HCT116 (cell line): Measurements from ENCODE around the gene AMZ2. TPM values are rescaled to one million over a fixed set of nuclear protein-coding genes. Genes with fewer than 3 reads are reported as not detected.

ENCODE experiments used
- ATAC-seq: fragments of 200-7000 bp; cut with Tn5 transposase; 2 replicates; pipeline ENCODE4 v1.9.1; 2020; ENCODE audit warnings: mild to moderate bottlenecking, moderate library complexity
- BruUV-seq: library from RNA; stranded (reverse); fragments of 400-500 nt; replicated peaks from 2 replicates; lab custom pipeline; 2021; lab: Mats Ljungman, UMichigan
- CTCF ChIA-PET: fragments of 300-600 bp; sonication (Branson Sonifier 250); formaldehyde crosslinking; loops from one replicate; lab custom pipeline; 2021; ENCODE audit warnings: antibody characterized with exemption; lab: Charles Lee
- POLR2A ChIA-PET: fragments of 300-600, 350-600 bp; sonication (Branson Sonifier 250); formaldehyde crosslinking; loops from one replicate; lab custom pipeline; 2021; ENCODE audit warnings: antibody characterized with exemption; lab: Charles Lee
- RAD21 ChIA-PET, 2 experiments: fragments of 300-600 bp; sonication (Branson Sonifier 250); formaldehyde crosslinking; loops; one replicate each; lab custom pipeline; 2023; ENCODE audit warnings: low total read pairs in 2 of 2; ENCODE audit not compliant: uncharacterized antibody in 2 of 2, unreplicated experiment in 2 of 2, low non-redundant PET in 1 of 2; lab: Charles Lee
- DNase-seq: peaks from one replicate; pipeline ENCODE4 v3.0.0-alpha.2; 2010; ENCODE audit warnings: low read depth, low spot score
- H2AFZ ChIP-seq: fragments of 200-600 bp; shearing (Covaris generic), sonication (generic); 2 replicates; pipeline ENCODE4 v1.6.1; 2017; ENCODE audit warnings: low read depth, mixed run types, mixed read lengths, antibody characterized with exemption, low read length; ENCODE audit not compliant: poor library complexity, severe bottlenecking
- H3K27ac ChIP-seq: 2 replicates; pipeline ENCODE4 v1.5.1; 2012; ENCODE audit warnings: low read depth, low read length
- H3K27me3 ChIP-seq: fragments of 200-600 bp; sonication (generic); 2 replicates; pipeline ENCODE4 v1.6.1; 2016; ENCODE audit warnings: mixed run types, low read length, mixed read lengths; ENCODE audit not compliant: insufficient read depth
- H3K36me3 ChIP-seq, 2 experiments: fragments of 200-500 bp in 1 of 2; fragments of 200-600 bp in 1 of 2; sonication (Bioruptor generic) in 1 of 2; sonication (generic) in 1 of 2; 2 replicates each; pipeline versions ENCODE4 v1.5.1 to v1.6.1; 2014 to 2016; ENCODE audit warnings: low read length in 2 of 2, inconsistent platforms in 1 of 2, mixed read lengths in 1 of 2, mixed run types in 1 of 2; ENCODE audit not compliant: insufficient read depth in 2 of 2, control insufficient read depth in 1 of 2
- H3K4me1 ChIP-seq, 2 experiments: fragments of 200-600 bp in 1 of 2; sonication (generic) in 1 of 2; 2 replicates each; pipeline versions ENCODE4 v1.5.1 to v1.6.1; 2012 to 2017; ENCODE audit warnings: low read length in 2 of 2, inconsistent platforms in 1 of 2, mild to moderate bottlenecking in 1 of 2, mixed read lengths in 1 of 2, mixed run types in 1 of 2, moderate library complexity in 1 of 2; ENCODE audit not compliant: insufficient read depth in 2 of 2, control insufficient read depth in 1 of 2
- H3K4me2 ChIP-seq: fragments of 200-600 bp; sonication (generic); 2 replicates; pipeline ENCODE4 v1.6.1; 2017; ENCODE audit warnings: mixed run types, low read length, mixed read lengths
- H3K4me3 ChIP-seq, 2 experiments: fragments of 200-600 bp in 1 of 2; sonication (generic) in 1 of 2; replicated peaks in 1 of 2; 2 replicates each; pipeline ENCODE4 v1.5.1; 2011 to 2016; ENCODE audit warnings: low read length in 2 of 2, control low read depth in 1 of 2, low read depth in 1 of 2, mild to moderate bottlenecking in 1 of 2, mixed read lengths in 1 of 2, mixed run types in 1 of 2
- H3K79me2 ChIP-seq: fragments of 200-600 bp; sonication (generic); 2 replicates; pipeline ENCODE4 v1.6.1; 2017; ENCODE audit warnings: mild to moderate bottlenecking, mixed run types, low read length, moderate library complexity, mixed read lengths; ENCODE audit not compliant: insufficient read depth
- H3K9ac ChIP-seq: fragments of 200-600 bp; sonication (generic); 2 replicates; pipeline ENCODE4 v1.6.1; 2016; ENCODE audit warnings: low read length, mixed read lengths
- H3K9me2 ChIP-seq: fragments of 200-600 bp; sonication (generic), shearing (Covaris generic); 2 replicates; pipeline ENCODE4 v1.6.1; 2017; ENCODE audit warnings: mixed run types, mild to moderate bottlenecking, moderate library complexity; ENCODE audit not compliant: insufficient read depth
- H3K9me3 ChIP-seq, 2 experiments: fragments of 200-500 bp in 1 of 2; fragments of 200-600 bp in 1 of 2; sonication (Bioruptor generic) in 1 of 2; sonication (generic) in 1 of 2; 2 replicates each; pipeline ENCODE4 v1.6.1; 2014 to 2017; ENCODE audit warnings: low read length in 2 of 2, mixed read lengths in 2 of 2, inconsistent platforms in 1 of 2, low read depth in 1 of 2, mild to moderate bottlenecking in 1 of 2, mixed run types in 1 of 2, moderate library complexity in 1 of 2; ENCODE audit not compliant: control insufficient read depth in 1 of 2, insufficient read depth in 1 of 2
- H4K20me1 ChIP-seq: fragments of 200-600 bp; sonication (generic), shearing (Covaris generic); 2 replicates; pipeline ENCODE4 v1.6.1; 2017; ENCODE audit warnings: mixed run types, mild to moderate bottlenecking, moderate library complexity; ENCODE audit not compliant: insufficient read depth
- CBX3 ChIP-seq: IDR thresholded peaks from 2 replicates; pipeline ENCODE4 v1.6.1; 2012; ENCODE audit warnings: low read depth
- CEBPB ChIP-seq: IDR thresholded peaks from 2 replicates; pipeline ENCODE4 v1.6.1; 2012; ENCODE audit warnings: low read depth
- ELF1 ChIP-seq: IDR thresholded peaks from 2 replicates; pipeline ENCODE4 v1.6.1; 2012; ENCODE audit warnings: low read depth, borderline replicate concordance
- EZH2phosphoT487 ChIP-seq: fragments of 200-600 bp; IDR thresholded peaks from 2 replicates; pipeline ENCODE4 v1.6.1; 2018; ENCODE audit warnings: antibody characterized with exemption, borderline replicate concordance
- FOSL1 ChIP-seq: IDR thresholded peaks from 2 replicates; pipeline ENCODE4 v1.6.1; 2012; ENCODE audit warnings: low read depth
- JUND ChIP-seq: IDR thresholded peaks from 2 replicates; pipeline ENCODE4 v1.6.1; 2012
- RAD21 ChIP-seq: IDR thresholded peaks from 2 replicates; pipeline ENCODE4 v1.6.1; 2012; ENCODE audit warnings: low read depth, mild to moderate bottlenecking
- SIN3A ChIP-seq: IDR thresholded peaks from 2 replicates; pipeline ENCODE4 v1.6.1; 2012; ENCODE audit warnings: low read depth
- SP1 ChIP-seq: IDR thresholded peaks from 2 replicates; pipeline ENCODE4 v1.6.1; 2012; ENCODE audit warnings: low read depth
- TCF7L2 ChIP-seq: IDR thresholded peaks from 2 replicates; pipeline ENCODE4 v1.7.0; 2011; ENCODE audit warnings: borderline replicate concordance, inconsistent platforms; ENCODE audit not compliant: insufficient read depth, insufficient read length; ENCODE audit errors: extremely low read depth
- YY1 ChIP-seq: IDR thresholded peaks from 2 replicates; pipeline ENCODE4 v1.6.1; 2011; ENCODE audit warnings: low read length, low read depth, moderate library complexity, mild to moderate bottlenecking; ENCODE audit not compliant: insufficient replicate concordance; ENCODE audit errors: extremely low read depth
- ZFX ChIP-seq: fragments of 450-650 bp; IDR thresholded peaks from 2 replicates; pipeline ENCODE4 v1.6.1; 2017
- ZNF274 ChIP-seq: fragments of 200-500 bp; sonication (Bioruptor generic); IDR thresholded peaks from 2 replicates; pipeline ENCODE4 v1.6.1; 2014; ENCODE audit warnings: mild to moderate bottlenecking, low read depth, low read length, inconsistent platforms
- intact Hi-C: fragments of 100-400 bp; cut with micrococcal nuclease; formaldehyde crosslinking; loops from 2 replicates; pipeline ENCODE4 v1.10.0; 2022
- total RNA-seq: library from RNA; stranded (reverse); gene quantifications from one replicate; pipeline ENCODE4 v1.2.1, GENCODE V29; 2021; ENCODE audit not compliant: unreplicated experiment
- TF ChIP-seq, protein P1 (sequence below), 3 experiments: fragments of 200-600 bp in 1 of 3; sonication (generic) in 1 of 3; IDR thresholded peaks in 2 of 3; conservative IDR thresholded peaks in 1 of 3; 2 replicates each; pipeline ENCODE4 v1.5.1; 2012 to 2017; ENCODE audit warnings: low read depth in 2 of 3, low read length in 2 of 3, antibody characterized with exemption in 1 of 3, borderline replicate concordance in 1 of 3, control low read depth in 1 of 3, mild to moderate bottlenecking in 1 of 3, mixed read lengths in 1 of 3, mixed run types in 1 of 3, moderate library complexity in 1 of 3; ENCODE audit not compliant: insufficient read depth in 1 of 3
- TF ChIP-seq, protein P2 (sequence below): IDR thresholded peaks from 2 replicates; pipeline ENCODE4 v1.6.1; 2011; ENCODE audit warnings: mild to moderate bottlenecking, low read length, moderate library complexity; ENCODE audit not compliant: insufficient replicate concordance; ENCODE audit errors: extremely low read depth
- TF ChIP-seq, protein P3 (sequence below): IDR thresholded peaks from 2 replicates; pipeline ENCODE4 v1.6.1; 2012
- TF ChIP-seq, protein P4 (sequence below): IDR thresholded peaks from 2 replicates; pipeline ENCODE4 v1.6.1; 2012
- TF ChIP-seq, protein P5 (sequence below): IDR thresholded peaks from 2 replicates; pipeline ENCODE4 v1.6.1; 2012; ENCODE audit warnings: low read depth

The AMZ2 gene
- total RNA-seq, 1 experiment from 2014 or later: 131 TPM

DNA sequence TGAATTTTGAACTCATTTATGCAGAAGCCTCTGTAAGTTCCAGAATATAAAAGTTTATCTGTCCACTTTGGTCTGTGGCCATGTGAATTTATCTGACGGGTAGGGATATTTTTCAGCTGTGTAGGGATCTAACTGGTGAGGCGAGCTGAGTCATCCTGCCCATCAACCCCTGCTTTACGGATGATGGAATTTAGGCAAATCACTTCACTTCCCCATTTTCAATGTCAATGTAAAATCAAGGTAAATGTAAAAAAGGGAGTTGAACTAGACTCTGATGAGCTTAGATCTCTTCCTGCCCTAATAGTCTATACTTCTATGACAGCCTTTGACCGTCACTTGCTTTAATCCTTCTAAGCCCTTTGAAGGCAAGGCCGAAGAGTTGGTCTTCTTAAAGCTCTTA lies 40.5 kb downstream of the AMZ2 start:
- peak overlapping the region; percentile 96; the same call in 1 of the 2 replicates for H3K4me2 ChIP-seq
- H3K4me1 ChIP-seq: peaks cover 42 to 59% of the 10 kb centered on the region in 2 experiments
- TF ChIP-seq SIN3A (no peak), JUND (peak; percentile 41), ELF1 (no peak), CBX3 (no peak), ZNF274 (no peak), RAD21 (no peak), CEBPB (no peak), SP1 (no peak), ZFX (no peak), FOSL1 (peak; percentile 49; the same call in 1 of the 2 replicates), EZH2phosphoT487 (no peak), YY1 (no peak), TCF7L2 (no peak)
- TF ChIP-seq, protein P1, sequence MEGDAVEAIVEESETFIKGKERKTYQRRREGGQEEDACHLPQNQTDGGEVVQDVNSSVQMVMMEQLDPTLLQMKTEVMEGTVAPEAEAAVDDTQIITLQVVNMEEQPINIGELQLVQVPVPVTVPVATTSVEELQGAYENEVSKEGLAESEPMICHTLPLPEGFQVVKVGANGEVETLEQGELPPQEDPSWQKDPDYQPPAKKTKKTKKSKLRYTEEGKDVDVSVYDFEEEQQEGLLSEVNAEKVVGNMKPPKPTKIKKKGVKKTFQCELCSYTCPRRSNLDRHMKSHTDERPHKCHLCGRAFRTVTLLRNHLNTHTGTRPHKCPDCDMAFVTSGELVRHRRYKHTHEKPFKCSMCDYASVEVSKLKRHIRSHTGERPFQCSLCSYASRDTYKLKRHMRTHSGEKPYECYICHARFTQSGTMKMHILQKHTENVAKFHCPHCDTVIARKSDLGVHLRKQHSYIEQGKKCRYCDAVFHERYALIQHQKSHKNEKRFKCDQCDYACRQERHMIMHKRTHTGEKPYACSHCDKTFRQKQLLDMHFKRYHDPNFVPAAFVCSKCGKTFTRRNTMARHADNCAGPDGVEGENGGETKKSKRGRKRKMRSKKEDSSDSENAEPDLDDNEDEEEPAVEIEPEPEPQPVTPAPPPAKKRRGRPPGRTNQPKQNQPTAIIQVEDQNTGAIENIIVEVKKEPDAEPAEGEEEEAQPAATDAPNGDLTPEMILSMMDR (IDR thresholded peaks at IDR 0.05 in 2 of 3, conservative IDR thresholded peaks at IDR 0.05 in 1 of 3; ENCODE audit: borderline replicate concordance in 1 of 3, insufficient read depth in 1 of 3, low read depth in 2 of 3, low read length in 2 of 3): no peak
- TF ChIP-seq, protein P2, sequence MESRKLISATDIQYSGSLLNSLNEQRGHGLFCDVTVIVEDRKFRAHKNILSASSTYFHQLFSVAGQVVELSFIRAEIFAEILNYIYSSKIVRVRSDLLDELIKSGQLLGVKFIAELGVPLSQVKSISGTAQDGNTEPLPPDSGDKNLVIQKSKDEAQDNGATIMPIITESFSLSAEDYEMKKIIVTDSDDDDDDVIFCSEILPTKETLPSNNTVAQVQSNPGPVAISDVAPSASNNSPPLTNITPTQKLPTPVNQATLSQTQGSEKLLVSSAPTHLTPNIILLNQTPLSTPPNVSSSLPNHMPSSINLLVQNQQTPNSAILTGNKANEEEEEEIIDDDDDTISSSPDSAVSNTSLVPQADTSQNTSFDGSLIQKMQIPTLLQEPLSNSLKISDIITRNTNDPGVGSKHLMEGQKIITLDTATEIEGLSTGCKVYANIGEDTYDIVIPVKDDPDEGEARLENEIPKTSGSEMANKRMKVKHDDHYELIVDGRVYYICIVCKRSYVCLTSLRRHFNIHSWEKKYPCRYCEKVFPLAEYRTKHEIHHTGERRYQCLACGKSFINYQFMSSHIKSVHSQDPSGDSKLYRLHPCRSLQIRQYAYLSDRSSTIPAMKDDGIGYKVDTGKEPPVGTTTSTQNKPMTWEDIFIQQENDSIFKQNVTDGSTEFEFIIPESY: no peak
- TF ChIP-seq, protein P3, sequence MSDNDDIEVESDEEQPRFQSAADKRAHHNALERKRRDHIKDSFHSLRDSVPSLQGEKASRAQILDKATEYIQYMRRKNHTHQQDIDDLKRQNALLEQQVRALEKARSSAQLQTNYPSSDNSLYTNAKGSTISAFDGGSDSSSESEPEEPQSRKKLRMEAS: no peak
- TF ChIP-seq, protein P4, sequence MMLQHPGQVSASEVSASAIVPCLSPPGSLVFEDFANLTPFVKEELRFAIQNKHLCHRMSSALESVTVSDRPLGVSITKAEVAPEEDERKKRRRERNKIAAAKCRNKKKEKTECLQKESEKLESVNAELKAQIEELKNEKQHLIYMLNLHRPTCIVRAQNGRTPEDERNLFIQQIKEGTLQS: no peak
- TF ChIP-seq, protein P5, sequence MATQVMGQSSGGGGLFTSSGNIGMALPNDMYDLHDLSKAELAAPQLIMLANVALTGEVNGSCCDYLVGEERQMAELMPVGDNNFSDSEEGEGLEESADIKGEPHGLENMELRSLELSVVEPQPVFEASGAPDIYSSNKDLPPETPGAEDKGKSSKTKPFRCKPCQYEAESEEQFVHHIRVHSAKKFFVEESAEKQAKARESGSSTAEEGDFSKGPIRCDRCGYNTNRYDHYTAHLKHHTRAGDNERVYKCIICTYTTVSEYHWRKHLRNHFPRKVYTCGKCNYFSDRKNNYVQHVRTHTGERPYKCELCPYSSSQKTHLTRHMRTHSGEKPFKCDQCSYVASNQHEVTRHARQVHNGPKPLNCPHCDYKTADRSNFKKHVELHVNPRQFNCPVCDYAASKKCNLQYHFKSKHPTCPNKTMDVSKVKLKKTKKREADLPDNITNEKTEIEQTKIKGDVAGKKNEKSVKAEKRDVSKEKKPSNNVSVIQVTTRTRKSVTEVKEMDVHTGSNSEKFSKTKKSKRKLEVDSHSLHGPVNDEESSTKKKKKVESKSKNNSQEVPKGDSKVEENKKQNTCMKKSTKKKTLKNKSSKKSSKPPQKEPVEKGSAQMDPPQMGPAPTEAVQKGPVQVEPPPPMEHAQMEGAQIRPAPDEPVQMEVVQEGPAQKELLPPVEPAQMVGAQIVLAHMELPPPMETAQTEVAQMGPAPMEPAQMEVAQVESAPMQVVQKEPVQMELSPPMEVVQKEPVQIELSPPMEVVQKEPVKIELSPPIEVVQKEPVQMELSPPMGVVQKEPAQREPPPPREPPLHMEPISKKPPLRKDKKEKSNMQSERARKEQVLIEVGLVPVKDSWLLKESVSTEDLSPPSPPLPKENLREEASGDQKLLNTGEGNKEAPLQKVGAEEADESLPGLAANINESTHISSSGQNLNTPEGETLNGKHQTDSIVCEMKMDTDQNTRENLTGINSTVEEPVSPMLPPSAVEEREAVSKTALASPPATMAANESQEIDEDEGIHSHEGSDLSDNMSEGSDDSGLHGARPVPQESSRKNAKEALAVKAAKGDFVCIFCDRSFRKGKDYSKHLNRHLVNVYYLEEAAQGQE: no peak
- peak overlapping the region; percentile 92 for H3K27ac ChIP-seq
- RAD21 ChIA-PET: no interaction called here
- POLR2A ChIA-PET: interaction anchor here (0.7 to 0.9 kb wide), 2 partner anchors 94 to 110 kb away, joined by 3 read pairs; no protein-coding TSS in a partner anchor
- no peak overlapping the region for H2AFZ ChIP-seq
- DNase-seq: no peak
- no peaks in the 10 kb centered on the region for H3K9me2 ChIP-seq
- H3K9ac ChIP-seq: no peak overlapping the region
- H3K79me2 ChIP-seq: 0 out of 2 replicates have a peak, but pooled peaks cover 6% of the 10 kb centered on the region
- no peaks in the 10 kb centered on the region for H3K36me3 ChIP-seq
- ATAC-seq: no peak
- intact Hi-C loops: no loop called here
- H3K4me3 ChIP-seq: no peak overlapping the region
- H3K9me3 ChIP-seq: no peaks in the 10 kb centered on the region
- BruUV-seq: no TSS peak
- no peaks in the 10 kb centered on the region for H4K20me1 ChIP-seq
- no peaks in the 10 kb centered on the region for H3K27me3 ChIP-seq
- CTCF ChIA-PET: interaction anchor here (1.2 to 1.6 kb wide), 2 partner anchors 20 to 111 kb away, joined by 3 to 5 read pairs; no protein-coding TSS in a partner anchor
